HG03045 (cell line): ENCODE data around the gene ADNP2.

Experiments
- ATAC-seq: cut with Tn5 transposase; IDR thresholded peaks from one replicate; pipeline ENCODE4 v1.9.1; 2021; ENCODE audit warnings: mild to moderate bottlenecking, moderate library complexity; ENCODE audit not compliant: unreplicated experiment

Gene ADNP2, protein sequence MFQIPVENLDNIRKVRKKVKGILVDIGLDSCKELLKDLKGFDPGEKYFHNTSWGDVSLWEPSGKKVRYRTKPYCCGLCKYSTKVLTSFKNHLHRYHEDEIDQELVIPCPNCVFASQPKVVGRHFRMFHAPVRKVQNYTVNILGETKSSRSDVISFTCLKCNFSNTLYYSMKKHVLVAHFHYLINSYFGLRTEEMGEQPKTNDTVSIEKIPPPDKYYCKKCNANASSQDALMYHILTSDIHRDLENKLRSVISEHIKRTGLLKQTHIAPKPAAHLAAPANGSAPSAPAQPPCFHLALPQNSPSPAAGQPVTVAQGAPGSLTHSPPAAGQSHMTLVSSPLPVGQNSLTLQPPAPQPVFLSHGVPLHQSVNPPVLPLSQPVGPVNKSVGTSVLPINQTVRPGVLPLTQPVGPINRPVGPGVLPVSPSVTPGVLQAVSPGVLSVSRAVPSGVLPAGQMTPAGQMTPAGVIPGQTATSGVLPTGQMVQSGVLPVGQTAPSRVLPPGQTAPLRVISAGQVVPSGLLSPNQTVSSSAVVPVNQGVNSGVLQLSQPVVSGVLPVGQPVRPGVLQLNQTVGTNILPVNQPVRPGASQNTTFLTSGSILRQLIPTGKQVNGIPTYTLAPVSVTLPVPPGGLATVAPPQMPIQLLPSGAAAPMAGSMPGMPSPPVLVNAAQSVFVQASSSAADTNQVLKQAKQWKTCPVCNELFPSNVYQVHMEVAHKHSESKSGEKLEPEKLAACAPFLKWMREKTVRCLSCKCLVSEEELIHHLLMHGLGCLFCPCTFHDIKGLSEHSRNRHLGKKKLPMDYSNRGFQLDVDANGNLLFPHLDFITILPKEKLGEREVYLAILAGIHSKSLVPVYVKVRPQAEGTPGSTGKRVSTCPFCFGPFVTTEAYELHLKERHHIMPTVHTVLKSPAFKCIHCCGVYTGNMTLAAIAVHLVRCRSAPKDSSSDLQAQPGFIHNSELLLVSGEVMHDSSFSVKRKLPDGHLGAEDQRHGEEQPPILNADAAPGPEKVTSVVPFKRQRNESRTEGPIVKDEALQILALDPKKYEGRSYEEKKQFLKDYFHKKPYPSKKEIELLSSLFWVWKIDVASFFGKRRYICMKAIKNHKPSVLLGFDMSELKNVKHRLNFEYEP

DNA sequence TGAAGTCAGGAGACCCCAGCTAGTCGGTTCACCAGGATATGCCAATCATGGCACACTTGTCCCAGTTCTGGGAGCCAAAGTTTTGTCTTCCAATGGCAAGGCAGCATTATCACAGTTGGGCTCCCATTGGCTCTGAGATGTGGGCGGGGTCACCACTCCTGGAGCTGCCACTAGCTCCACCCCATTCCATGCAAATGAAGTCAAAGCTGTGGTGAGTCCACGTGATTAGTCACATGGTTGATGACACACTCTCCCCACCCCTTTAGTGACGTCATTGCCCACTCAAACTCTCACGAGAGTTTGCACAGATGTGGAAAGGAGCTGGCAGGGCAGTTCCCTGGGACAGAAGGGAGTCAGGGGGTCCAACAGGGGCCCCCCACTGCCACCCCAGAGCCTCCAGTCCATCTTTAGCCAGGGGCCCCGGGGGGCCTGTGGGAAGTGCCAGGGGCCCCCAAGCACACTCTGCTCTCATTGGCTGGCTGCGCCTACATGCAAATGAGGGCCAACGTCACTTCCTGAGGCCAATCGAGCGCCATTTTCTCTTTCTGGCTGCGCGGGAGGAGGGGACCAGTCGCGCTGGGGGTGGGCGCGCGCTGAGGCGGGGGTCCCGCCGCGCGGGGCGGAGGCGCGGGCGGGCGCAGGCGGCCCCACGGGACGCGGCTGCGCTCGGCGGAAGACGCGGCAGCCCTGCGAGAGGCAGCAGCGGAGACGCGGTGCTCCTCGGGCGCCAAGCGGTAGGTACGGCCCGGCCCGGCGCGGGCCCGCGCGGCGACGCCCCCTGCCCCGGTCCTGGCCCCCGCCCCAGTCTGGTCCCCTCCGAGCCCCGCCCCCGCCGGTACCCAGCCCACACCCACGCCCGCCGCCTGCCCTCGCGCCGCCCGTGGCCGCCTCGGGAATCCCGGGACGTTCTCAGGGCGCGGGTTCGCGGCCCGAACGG is at the start of gene ADNP2:
TSS of gene ADNP2 (plus strand) at position 524 of the 937 bp plus-strand sequence. CDS start 8,281 bp downstream, outside the sequence.
- ATAC-seq = peak; percentile 60

DNA sequence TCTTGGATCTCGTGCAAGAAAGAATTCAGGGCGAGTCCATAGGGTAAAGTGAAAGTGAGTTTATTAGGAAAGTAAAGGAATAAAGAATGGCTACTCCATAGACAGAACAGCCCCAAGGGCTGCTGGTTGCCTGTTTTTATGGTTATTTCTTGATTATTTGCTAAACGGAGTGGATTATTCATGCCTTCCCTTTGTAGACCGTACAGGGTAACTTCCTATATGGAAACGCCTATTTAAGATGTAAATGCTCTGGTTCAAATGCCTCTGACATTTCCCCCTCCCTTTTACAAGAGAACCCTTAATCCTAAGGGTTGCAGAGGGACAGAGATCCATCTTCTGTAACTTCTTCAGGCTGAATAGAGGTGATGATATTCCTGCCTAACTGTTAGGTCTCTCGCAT is 49.1 kb upstream of the ADNP2 start:
- ATAC-seq = no peak

DNA sequence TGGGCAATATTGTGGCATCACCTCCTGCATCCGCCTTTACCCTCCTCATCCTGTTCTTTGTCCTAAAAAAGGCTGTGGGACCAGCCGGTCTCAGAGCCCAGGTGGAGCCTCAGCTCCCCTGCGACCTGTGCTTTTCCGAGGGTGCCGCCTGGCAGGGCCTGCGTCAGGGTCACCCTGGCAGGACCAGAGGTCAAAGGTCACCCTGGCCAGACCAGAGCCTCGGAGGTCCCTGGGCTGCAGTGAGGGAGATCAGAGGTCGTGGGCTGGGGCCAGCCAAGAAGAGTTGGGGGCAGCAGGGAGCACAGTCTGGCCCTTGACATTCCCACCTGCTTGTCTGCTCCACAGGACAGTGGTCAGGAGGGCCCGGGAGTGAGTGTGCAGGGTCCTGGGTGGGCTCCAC is 43.4 kb upstream of the ADNP2 start:
- no peak for ATAC-seq

DNA sequence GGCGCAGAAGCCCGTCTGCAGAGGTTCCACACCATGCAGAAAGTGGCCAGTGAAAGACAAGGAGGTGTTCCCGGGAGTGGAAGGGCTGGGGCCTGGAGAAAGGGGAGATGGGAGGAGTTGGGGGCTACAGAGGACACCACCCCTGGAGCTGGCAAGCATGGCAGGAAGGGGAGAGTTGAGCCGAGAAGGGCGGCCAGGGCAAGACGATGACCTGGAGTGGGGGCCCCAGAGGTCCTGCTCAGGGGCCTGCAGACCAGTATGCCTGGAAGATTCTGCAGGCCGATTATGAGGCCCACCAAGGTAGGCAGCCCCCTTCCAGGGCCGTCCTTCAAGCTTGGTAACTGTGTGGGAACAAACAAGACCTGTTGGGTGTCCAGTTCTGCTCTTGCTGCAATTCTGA is 41.7 kb upstream of the ADNP2 start:
- no peak for ATAC-seq

DNA sequence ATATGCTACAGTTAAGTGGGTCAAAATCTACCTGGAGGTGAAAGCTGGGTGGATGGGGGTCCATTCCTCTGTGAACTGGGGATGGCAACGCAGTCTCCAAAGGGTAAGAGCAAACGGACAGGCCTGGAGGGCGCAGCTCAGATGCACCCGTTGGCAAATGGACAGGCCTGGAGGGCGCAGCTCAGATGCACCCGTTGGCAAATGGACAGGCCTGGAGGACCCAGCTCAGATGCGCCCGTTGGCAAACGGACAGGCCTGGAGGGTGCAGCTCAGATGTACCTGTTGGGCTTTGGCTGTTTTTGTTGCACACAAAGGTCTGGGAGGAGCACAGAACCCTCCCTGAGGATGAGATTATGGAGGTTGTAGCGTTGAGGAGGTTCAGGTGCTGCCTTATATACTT is 41.2 kb upstream of the ADNP2 start:
- ATAC-seq = no peak

DNA sequence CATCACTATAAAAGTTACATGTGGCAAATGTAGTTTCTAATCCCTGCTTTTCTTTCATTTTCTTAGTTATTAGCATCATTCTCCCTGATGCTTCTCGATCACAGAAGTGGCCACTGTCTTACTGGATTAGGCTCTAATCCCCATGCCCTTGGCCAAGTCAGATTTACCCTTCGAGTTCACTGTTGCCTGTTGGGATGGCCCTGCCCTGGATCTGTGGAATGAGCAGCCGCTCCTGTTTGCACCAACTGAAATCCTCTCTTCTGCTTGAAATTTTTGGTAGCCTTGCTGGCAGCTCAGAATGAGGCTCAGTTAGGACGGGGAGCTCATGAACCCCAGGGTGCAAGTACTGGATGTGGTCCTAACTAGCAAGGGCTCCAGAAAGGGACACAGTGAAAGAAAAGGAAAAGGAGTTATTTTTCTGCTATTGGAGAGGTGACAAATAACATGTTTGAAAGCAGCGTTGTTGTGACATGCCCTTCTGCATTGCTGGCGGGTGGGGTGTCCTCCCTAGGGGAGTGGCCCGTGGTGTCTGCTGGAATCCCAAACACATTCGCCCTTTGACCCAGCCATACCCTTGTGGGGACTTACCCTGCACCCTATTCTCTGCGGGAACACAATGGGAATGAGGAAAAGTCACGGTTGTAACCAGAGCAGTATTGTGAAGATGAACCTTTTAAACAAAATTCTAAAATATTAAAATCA is 40.3 kb upstream of the ADNP2 start:
- ATAC-seq = no peak

DNA sequence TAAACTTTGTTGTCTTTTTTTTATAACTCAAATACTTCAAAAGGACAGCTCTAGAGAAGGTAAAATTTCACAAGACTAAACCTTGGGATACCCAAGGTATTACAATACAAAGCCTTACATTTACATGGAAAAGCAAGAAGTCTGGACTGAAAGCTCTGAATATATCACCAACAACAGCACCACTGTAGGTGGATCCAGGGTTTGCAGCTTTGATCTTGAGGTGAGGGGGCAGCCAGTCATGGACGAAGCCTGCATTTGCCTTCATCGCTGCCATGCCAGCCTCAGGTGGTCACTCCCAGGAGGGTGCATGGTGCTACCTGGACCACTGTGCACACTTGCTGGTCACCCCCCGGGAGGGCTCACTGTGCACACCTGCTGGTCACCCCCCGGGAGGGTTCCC is 38.2 kb upstream of the ADNP2 start:
- ATAC-seq = no peak

DNA sequence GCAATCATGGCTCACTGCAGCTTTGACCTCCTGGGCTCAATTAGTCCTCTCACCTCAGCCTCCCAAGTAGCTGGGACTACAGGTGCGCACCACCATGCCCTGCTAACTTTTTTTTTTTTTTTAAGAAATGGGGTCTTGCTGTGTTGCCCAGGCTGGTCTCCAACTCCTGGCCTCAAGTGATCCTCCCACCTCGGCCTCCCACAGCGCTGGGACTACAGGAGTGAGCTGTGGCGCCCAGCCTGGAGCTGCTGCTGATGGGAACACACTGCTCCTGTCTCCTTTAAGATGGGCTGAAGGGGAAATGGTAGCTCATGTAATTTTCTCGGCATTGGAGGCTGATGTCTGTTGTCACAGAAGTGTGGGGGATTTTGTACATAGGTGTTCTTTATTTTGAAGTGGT is 34.9 kb upstream of the ADNP2 start:
- no peak for ATAC-seq

DNA sequence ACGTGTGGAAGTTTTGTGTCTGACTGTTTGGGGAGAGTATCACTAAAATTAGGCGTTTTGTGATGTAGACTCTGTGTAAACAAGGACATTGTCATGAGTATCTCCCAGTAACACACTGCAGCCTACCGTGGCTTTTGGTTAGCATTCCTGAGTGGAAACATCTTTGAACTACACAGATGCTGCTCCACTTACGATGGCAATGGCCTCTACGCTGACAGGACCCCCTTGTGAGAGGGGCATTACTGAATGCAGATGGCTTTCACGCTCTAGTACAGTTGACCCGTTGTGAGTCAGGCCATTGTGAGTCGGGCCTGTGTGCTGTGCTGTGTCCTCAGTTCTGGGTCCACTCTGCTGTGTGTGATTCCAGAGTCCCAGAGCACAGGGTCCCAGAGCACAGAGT is 34.4 kb upstream of the ADNP2 start:
- ATAC-seq = no peak

DNA sequence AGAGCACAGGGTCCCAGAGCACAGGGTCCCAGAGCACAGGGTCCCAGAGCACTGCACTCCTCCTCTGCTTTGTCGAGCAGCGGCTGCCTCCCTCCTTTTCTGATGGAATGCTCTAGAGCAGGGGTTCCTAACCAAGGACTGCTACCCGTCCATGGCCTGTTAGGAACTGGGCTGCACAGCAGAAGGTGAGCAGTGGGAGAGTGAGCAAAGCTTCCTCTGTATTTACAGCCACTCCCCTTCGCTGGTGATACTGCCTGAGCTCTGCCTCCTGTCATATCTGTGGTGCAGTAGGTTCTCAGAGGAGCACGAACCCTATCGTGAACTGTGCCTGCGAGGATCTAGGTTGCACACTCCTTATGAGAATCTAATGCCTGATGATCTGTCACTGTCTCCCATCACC is 33.1 kb upstream of the ADNP2 start:
- no peak for ATAC-seq

DNA sequence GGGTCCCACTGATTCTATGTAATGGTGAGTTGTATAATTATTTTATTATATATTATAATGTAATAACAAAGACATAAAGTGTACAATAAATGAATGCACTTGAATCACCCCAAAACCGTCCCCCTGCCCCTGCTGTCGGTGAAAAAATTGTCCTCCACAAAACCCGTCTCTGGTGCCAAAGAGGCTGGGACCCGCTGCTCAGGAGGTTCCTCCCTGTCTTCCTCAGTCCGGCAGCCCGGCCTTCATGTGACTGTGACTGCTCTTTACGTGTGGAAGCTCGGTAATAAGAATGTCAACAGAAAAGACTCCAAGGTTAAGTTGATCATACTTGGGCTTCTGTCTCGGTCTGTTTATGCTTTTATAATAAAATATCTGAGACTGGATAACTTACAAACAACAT is 32.7 kb upstream of the ADNP2 start:
- no peak for ATAC-seq

DNA sequence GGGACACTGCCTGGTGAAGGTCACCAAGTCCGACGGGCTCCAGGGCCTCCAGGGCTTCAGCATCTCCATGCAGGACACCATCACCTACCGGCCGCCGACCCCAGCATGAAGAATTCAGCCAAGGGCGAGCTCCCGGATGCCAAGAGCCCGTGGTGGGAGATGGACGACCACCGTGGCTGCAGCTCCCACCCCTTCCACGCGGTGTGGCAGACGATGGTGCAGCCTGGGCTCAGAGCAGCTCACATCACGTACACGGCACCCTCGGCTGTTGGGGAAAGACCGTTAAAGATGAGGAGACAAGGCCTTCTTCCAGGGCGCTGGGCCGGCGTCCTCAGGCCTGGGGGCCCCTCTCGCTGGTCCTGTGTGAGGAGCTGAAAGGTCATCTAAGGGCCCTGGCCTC is 31.2 kb upstream of the ADNP2 start:
- ATAC-seq = no peak

DNA sequence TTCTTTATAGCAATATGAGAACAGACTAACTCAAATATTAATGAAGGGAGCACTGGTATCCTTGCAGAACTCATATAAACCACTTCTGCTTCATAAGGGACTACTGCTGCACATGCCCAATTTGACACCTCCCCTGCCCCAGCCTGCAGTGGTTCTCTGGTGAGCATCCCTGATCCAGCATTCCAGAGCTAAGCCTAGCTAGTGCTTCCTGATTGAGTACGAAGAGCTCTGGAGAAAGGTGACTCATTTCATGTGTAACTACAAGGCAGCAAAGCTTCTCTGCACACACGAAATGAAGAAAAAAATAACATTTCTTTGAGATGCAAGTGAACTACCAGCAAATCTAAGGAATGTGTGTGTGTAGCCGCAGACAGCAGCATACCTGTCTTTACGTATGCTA is 22.8 kb upstream of the ADNP2 start:
- no peak for ATAC-seq

DNA sequence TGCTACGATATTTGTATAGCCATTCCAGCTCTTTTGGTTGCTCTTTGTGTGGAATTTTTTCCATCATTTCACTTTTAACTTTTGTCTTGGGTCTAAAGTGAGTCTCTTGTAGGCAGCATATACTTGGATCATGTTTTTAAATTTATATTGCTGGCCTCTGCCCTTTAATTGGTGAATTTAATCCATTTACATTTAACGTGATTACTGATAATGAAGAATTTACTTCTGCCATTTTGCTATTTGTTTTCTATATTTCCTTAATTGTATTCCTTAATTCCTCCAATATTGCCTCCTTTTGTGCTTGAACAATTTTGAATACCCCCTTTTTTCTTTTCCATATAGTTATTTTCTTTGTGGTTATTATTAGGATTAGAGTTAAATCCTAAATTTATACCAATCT is 21.0 kb upstream of the ADNP2 start:
- ATAC-seq = no peak

DNA sequence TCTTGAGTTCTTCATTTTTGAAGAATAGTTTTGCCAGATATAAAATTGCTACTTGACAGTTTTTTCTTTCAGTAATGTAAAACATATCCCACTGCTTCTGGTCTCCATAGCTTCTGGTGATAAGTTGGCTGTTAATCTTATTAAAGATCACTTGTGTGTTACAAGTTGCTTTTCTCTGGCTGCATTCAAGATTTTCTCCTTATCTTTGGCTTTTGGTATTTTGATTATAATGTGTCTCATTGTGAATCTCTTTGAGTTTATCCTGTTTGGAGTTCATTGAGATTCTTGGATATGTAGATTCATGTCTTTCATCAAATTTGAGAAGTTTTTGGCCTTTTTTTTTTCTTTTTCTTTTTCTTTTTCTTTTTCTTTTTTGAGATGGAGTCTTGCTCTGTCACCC is 20.2 kb upstream of the ADNP2 start:
- ATAC-seq = no peak

DNA sequence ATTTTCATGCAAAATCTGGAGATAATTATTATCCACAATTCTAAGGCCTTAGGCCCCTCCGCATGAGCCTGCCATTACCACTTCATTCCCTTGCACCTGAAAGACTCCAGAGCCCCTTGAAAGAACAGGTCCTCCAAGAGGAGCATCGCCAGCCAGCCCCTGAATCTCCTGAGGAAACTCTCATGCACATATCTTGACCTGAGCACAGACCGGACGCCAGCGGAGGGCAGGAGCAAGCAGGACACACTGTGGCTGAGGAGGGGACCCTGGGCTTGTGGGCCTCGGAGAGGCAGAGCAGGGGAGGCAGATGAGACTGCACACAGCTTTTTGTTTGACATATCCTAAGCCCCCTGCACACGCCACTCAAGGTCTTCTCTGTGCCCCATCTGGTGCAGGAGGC is 13.6 kb upstream of the ADNP2 start:
- ATAC-seq = no peak

DNA sequence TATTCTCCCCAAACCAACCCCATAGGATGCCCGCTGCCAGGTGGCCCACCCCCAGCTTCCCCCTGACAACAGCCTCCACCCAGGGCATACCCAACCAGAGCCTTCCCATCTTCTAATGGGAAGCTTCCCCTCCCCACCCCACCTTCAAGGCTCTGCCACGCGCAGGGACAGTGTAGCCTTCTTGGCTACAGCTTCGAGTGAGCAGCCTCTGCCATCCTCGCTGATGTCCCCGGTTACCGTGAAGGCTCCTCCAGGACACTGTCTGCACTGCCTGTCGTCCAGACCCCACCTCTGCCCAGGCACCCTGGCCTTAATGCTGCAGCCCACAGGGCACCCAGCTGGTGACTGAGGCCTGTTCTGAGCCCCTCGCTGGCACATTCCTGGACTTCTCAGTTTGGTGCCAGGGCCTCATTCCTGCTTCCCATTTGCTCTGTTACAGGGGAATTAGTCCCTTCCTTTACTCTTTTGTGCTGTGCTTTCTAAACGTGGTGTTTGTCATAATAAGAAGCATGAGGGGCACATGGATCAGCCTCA is 13.0 kb upstream of the ADNP2 start:
- no peak for ATAC-seq

DNA sequence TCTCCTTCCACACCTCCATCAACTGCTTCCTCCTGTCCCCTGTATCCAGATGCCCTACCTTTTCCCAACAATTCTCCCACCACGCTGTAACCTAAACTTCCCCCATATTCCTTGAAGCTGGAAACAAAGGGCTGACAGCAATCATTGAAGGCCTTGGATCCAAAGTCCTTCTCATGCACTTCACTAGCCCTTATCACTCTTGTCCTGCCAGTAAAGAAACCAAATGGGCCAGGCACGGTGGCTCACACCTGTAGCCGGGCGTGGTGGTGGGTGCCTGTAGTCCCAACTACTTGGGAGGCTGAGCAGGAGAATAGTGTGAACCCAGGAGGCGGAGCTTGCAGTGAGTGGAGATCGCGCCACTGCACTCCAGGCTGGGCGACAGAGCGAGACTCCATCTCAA is 11.9 kb upstream of the ADNP2 start:
- ATAC-seq = no peak

DNA sequence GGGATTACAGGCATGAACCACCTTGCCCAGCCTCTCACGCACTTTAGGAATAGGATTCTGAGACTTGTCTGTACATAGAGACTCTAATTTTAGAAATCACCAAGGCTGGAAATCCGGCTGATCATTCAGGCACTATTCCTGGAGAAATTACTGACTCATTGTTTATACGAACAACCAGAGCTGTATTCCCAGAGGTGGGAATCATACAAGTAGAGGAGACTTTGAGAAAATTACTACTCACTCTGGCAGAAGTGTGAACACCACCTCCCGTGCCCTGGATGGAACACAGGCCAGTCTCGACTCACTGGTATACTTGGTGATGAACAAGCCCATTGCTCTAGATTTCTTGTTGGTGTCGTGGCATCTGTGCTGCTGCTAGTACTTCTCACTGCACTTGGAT is 5.8 kb upstream of the ADNP2 start:
- ATAC-seq = no peak

DNA sequence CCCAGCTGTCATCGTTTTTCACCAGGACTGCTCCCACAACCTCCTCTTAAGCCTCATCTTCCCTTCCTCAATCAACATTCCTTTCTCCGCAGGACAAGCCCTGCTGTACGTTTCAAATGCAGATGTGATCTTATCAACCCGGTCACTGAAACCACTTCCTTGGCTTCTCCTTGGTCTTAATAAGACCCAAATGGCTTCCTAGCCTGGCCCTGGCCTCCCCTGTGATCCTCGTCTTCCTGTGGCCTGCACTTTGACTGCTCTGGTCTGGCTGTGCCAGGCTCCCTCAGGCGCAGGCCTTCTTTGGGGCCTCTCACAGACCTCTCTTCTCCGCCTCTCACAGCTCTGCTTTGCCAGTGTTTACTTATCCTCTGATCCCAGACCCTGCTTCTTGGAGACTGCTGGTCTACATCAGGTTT is 4.7 kb upstream of the ADNP2 start:
- no peak for ATAC-seq
